ENCODE results near the gene RPL31. TPM values are rescaled to one million over a fixed set of nuclear protein-coding genes. Genes with fewer than 3 reads are reported as not detected.
"Not testable (repeated sequence)": the region's sequence is repeated elsewhere in the genome, so short reads cannot be mapped to it uniquely, and the experiment has no call there.

RPL31 gene
- total and polyA plus RNA-seq, 4 donors: 1,020 to 6,954 (median 2,548) TPM

DNA sequence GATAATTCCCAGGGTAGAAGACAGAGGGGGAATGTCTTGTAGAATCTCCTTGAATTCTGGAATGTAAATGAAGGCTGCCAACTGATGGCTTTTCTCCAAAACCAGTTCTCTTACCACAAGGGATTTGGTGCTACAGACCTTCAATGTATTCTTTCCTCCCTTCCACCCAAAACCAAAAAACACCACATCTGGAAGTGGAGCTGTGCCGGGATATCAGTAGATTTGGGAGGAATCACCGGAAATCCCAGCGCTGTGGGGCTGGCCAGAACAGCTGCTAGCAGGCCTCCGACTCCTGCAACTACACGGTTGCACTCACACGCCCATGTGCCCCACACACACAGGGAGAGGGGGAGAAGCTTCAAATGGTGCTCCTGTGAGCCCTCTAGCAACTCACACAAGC is 45.7 kb downstream of the RPL31 start:
- peak in 1 of 3 donors; percentile 17 for DNase-seq

DNA sequence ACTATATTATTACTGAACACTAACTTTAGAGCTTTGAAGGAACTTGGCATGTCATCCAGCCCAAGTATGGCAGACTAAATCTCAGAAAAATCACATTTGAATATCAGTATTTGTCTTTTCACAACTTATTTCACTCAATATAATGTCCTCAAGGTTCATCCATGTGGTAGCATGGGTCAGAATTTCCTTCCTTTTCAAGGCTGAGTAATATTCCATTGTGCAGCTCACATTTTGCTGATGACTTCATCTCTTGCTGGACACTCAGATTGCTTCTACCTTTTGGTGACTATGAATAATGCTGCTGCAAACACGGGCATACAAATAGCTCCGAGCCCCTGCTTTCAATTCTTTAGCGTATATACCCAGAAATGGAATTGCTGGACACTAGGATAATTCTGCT is 46.7 kb downstream of the RPL31 start:
- TF ChIP-seq, protein P1, sequence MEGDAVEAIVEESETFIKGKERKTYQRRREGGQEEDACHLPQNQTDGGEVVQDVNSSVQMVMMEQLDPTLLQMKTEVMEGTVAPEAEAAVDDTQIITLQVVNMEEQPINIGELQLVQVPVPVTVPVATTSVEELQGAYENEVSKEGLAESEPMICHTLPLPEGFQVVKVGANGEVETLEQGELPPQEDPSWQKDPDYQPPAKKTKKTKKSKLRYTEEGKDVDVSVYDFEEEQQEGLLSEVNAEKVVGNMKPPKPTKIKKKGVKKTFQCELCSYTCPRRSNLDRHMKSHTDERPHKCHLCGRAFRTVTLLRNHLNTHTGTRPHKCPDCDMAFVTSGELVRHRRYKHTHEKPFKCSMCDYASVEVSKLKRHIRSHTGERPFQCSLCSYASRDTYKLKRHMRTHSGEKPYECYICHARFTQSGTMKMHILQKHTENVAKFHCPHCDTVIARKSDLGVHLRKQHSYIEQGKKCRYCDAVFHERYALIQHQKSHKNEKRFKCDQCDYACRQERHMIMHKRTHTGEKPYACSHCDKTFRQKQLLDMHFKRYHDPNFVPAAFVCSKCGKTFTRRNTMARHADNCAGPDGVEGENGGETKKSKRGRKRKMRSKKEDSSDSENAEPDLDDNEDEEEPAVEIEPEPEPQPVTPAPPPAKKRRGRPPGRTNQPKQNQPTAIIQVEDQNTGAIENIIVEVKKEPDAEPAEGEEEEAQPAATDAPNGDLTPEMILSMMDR (IDR thresholded peaks at IDR 0.05; ENCODE audit: control extremely low read depth, extremely low read depth): no peak
- no peaks in the 10 kb centered on the region for H3K27me3 ChIP-seq (ENCODE audit: control insufficient read depth in 3 of 3, insufficient read depth in 3 of 3, low read length in 2 of 3)
- WGBS, 2 donors: 79% methylated on average over 3 of the region's 3 CpGs
- peaks cover 0 to 16% (median 5%) of the 10 kb centered on the region in 4 donors for H3K36me3 ChIP-seq (ENCODE audit: control insufficient read depth in 4 of 4, insufficient read depth in 4 of 4, low read length in 4 of 4)
- no peak overlapping the region for H3K4me3 ChIP-seq
- no peak overlapping the region for H3K27ac ChIP-seq (ENCODE audit: low read depth in 1 of 2, low read length in 1 of 2)
- H3K9me3 ChIP-seq (ENCODE audit: control insufficient read depth in 4 of 4, insufficient read depth in 3 of 4, low read length in 3 of 4): no peaks in the 10 kb centered on the region
- no peak overlapping the region for H3K9ac ChIP-seq (ENCODE audit: insufficient read depth in 1 of 2, low read length in 2 of 2)
- ATAC-seq (ENCODE audit: insufficient read depth, low FRiP score): no peak
- DNase-seq: no peak
- H3K4me1 ChIP-seq (ENCODE audit: control insufficient read depth in 5 of 5, insufficient read depth in 5 of 5, low read length in 5 of 5): peaks cover 0 to 4% (median 0%) of the 10 kb centered on the region in 5 donors

More for the DNA sequence above, 45.7 kb downstream of the RPL31 start:
- Histone ChIP-seq H3K36me3 (ENCODE audit: control insufficient read depth in 4 of 4, insufficient read depth in 4 of 4, low read length in 4 of 4) (peaks cover 0 to 16% (median 2%) of the 10 kb centered on the region in 4 donors), H3K4me1 (ENCODE audit: control insufficient read depth in 5 of 5, insufficient read depth in 5 of 5, low read length in 5 of 5) (peaks cover 0 to 4% (median 0%) of the 10 kb centered on the region in 5 donors), H3K4me3 (no peak overlapping the region), H3K9me3 (ENCODE audit: control insufficient read depth in 4 of 4, insufficient read depth in 3 of 4, low read length in 3 of 4) (no peaks in the 10 kb centered on the region), H3K9ac (ENCODE audit: insufficient read depth in 1 of 2, low read length in 2 of 2) (no peak overlapping the region), H3K27me3 (ENCODE audit: control insufficient read depth in 3 of 3, insufficient read depth in 3 of 3, low read length in 2 of 3) (no peaks in the 10 kb centered on the region), H3K27ac (ENCODE audit: low read depth in 1 of 2, low read length in 1 of 2) (no peak overlapping the region)
- no peak for ATAC-seq (ENCODE audit: insufficient read depth, low FRiP score)
- TF ChIP-seq, protein P1 (IDR thresholded peaks at IDR 0.05; ENCODE audit: control extremely low read depth, extremely low read depth): no peak
- WGBS, 2 donors: 82 to 89% methylated on average over 6 of the region's 6 CpGs

DNA sequence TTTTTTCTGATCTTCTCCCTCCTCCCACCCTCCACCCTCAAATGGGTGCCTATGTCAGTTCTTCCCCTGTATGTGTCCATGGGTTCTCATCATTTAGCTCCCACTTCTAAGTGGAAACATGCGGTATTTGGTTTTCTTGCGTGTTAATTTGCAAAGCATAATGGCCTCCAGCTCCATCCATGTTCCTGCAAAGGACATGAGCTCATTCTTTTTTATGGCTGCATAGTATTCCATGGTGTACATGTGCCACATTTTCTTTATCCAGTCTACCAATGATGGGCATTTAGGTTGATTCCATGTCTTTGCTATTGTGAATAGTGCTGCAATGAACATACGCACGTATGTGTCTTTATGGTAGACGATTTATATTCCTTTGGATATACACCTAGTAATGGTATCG is 48.8 kb downstream of the RPL31 start:
- H3K27me3 ChIP-seq (ENCODE audit: control insufficient read depth in 3 of 3, insufficient read depth in 3 of 3, low read length in 2 of 3); H3K27ac ChIP-seq (ENCODE audit: low read depth in 1 of 2, low read length in 1 of 2); H3K9me3 ChIP-seq (ENCODE audit: control insufficient read depth in 4 of 4, insufficient read depth in 3 of 4, low read length in 3 of 4); H3K4me1 ChIP-seq (ENCODE audit: control insufficient read depth in 5 of 5, insufficient read depth in 5 of 5, low read length in 5 of 5); DNase-seq; H3K9ac ChIP-seq (ENCODE audit: insufficient read depth in 1 of 2, low read length in 2 of 2); H3K4me3 ChIP-seq; ATAC-seq (ENCODE audit: insufficient read depth, low FRiP score): not testable (repeated sequence)
- H3K36me3 ChIP-seq (ENCODE audit: control insufficient read depth in 4 of 4, insufficient read depth in 4 of 4, low read length in 4 of 4): peaks cover 0 to 21% (median 7%) of the 10 kb centered on the region in 4 donors
- WGBS, 2 donors: 94 to 98% methylated on average over 6 of the region's 6 CpGs

DNA sequence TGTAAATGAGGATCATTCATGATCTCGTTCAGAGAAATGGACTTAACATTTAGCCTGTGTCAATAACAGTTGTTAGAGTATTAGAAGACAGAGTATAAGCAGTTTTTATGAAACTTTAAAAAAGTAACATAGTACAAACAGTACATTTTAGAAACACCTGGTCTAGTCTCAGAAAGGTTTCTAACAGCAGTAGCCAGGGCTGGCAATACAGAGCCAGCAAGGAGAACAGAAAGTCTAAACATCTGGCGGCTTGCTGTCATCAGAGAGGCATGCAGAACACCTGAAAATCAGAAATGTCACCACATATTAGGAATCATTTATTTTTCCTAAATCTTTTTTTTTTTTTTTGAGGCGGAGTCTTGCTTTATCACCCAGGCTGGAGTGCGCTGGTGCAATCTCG is 50.1 kb downstream of the RPL31 start:
- no peak overlapping the region for H3K4me3 ChIP-seq
- ATAC-seq (ENCODE audit: insufficient read depth, low FRiP score): no peak
- 84 to 93% methylated on average over 5 of the region's 5 CpGs for WGBS, 2 donors
- no peak overlapping the region for H3K27ac ChIP-seq (ENCODE audit: low read depth in 1 of 2, low read length in 1 of 2)
- peaks cover 0 to 4% (median 0%) of the 10 kb centered on the region in 5 donors for H3K4me1 ChIP-seq (ENCODE audit: control insufficient read depth in 5 of 5, insufficient read depth in 5 of 5, low read length in 5 of 5)
- no peak for DNase-seq
- no peaks in the 10 kb centered on the region for H3K27me3 ChIP-seq (ENCODE audit: control insufficient read depth in 3 of 3, insufficient read depth in 3 of 3, low read length in 2 of 3)
- H3K9me3 ChIP-seq (ENCODE audit: control insufficient read depth in 4 of 4, insufficient read depth in 3 of 4, low read length in 3 of 4): no peaks in the 10 kb centered on the region
- TF ChIP-seq, protein P1 (IDR thresholded peaks at IDR 0.05; ENCODE audit: control extremely low read depth, extremely low read depth): no peak
- H3K9ac ChIP-seq (ENCODE audit: insufficient read depth in 1 of 2, low read length in 2 of 2): no peak overlapping the region
- peaks cover 0 to 16% (median 9%) of the 10 kb centered on the region in 4 donors for H3K36me3 ChIP-seq (ENCODE audit: control insufficient read depth in 4 of 4, insufficient read depth in 4 of 4, low read length in 4 of 4)

Data from lung (tissue), 12 donors.